GM23338 (cell line): Measurements from ENCODE around the gene DEFB116. TPM values are rescaled to one million over a fixed set of nuclear protein-coding genes. Genes with fewer than 3 reads are reported as not detected.

Source experiments
- ATAC-seq: fragments of 200-7000 bp; cut with Tn5 transposase; 3 replicates; pipeline ENCODE4 v1.9.1; 2020
- DNase-seq: peaks from one replicate; pipeline ENCODE4 v3.0.0-alpha.2; 2015; ENCODE audit warnings: low spot score
- H2AFZ ChIP-seq: fragments of 200-600 bp; sonication (generic); 2 replicates; pipeline ENCODE4 v1.8.0; 2016; ENCODE audit warnings: antibody characterized with exemption, mild to moderate bottlenecking, moderate library complexity
- H3F3A ChIP-seq: fragments of 200-600 bp; sonication (generic); replicated peaks from 2 replicates; pipeline ENCODE4 v1.8.0; 2017; ENCODE audit warnings: antibody characterized with exemption, mixed run types, low read depth
- H3K27ac ChIP-seq: fragments of 200-600 bp; sonication (generic); 2 replicates; pipeline ENCODE4 v1.6.1; 2016; ENCODE audit warnings: low read depth
- H3K27me3 ChIP-seq: fragments of 200-600 bp; sonication (generic); 2 replicates; pipeline ENCODE4 v1.8.0; 2016; ENCODE audit warnings: mild to moderate bottlenecking, mixed run types, moderate library complexity; ENCODE audit not compliant: insufficient read depth
- H3K36me3 ChIP-seq: fragments of 200-600 bp; sonication (generic); 2 replicates; pipeline ENCODE4 v1.8.0; 2016; ENCODE audit warnings: mild to moderate bottlenecking; ENCODE audit not compliant: insufficient read depth
- H3K4me1 ChIP-seq: fragments of 200-600 bp; sonication (generic); 2 replicates; pipeline ENCODE4 v1.8.0; 2016; ENCODE audit warnings: mild to moderate bottlenecking, moderate library complexity; ENCODE audit not compliant: insufficient read depth
- H3K4me2 ChIP-seq: fragments of 200-600 bp; sonication (generic); 2 replicates; pipeline ENCODE4 v1.7.1; 2017; ENCODE audit warnings: mixed run types
- H3K4me3 ChIP-seq: fragments of 200-600 bp; sonication (generic); 2 replicates; pipeline ENCODE4 v1.6.1; 2016; ENCODE audit warnings: mixed run types
- H3K79me2 ChIP-seq: fragments of 200-600 bp; sonication (generic); replicated peaks from 2 replicates; pipeline ENCODE4 v1.8.0; 2017; ENCODE audit warnings: mild to moderate bottlenecking; ENCODE audit not compliant: insufficient read depth
- H3K9me2 ChIP-seq: fragments of 200-600 bp; sonication (generic); 2 replicates; pipeline ENCODE4 v1.8.0; 2017; ENCODE audit not compliant: insufficient read depth
- H4K20me1 ChIP-seq: fragments of 200-600 bp; sonication (generic); replicated peaks from 2 replicates; pipeline ENCODE4 v1.8.0; 2017; ENCODE audit warnings: mild to moderate bottlenecking; ENCODE audit not compliant: insufficient read depth
- H3K27ac Mint-ChIP-seq: 2 replicates; pipeline ENCODE4 v1.8.0; 2020; ENCODE audit warnings: inconsistent platforms, mild to moderate bottlenecking, moderate library complexity, mixed read lengths
- H3K27me3 Mint-ChIP-seq: 3 replicates; pipeline ENCODE4 v1.8.0; 2022; ENCODE audit warnings: low read depth, mild to moderate bottlenecking, moderate library complexity, mixed read lengths, inconsistent platforms; ENCODE audit not compliant: insufficient read depth, poor library complexity
- H3K36me3 Mint-ChIP-seq: 3 replicates; pipeline ENCODE4 v1.8.0; 2021; ENCODE audit warnings: low read depth, mild to moderate bottlenecking, inconsistent platforms, moderate library complexity, mixed read lengths
- H3K4me1 Mint-ChIP-seq: 3 replicates; pipeline ENCODE4 v1.8.0; 2020; ENCODE audit warnings: mild to moderate bottlenecking, inconsistent platforms, mixed read lengths
- H3K4me3 Mint-ChIP-seq: 3 replicates; pipeline ENCODE4 v1.8.0; 2021; ENCODE audit warnings: moderate library complexity, mild to moderate bottlenecking, inconsistent platforms, mixed read lengths
- H3K9me3 Mint-ChIP-seq: 3 replicates; pipeline ENCODE4 v1.8.0; 2020; ENCODE audit warnings: moderate library complexity, mild to moderate bottlenecking, inconsistent platforms, mixed read lengths
- EZH2 ChIP-seq: fragments of 200-600 bp; sonication (generic); IDR thresholded peaks from one replicate; pipeline ENCODE4 v1.8.0; 2017; ENCODE audit warnings: antibody characterized with exemption, mild to moderate bottlenecking, low read depth; ENCODE audit not compliant: unreplicated experiment
- NANOG ChIP-seq: IDR thresholded peaks from 2 replicates; pipeline ENCODE4 v1.6.1; 2016; ENCODE audit warnings: antibody characterized with exemption, borderline replicate concordance
- REST ChIP-seq: IDR thresholded peaks from one replicate; pipeline ENCODE4 v1.6.1; 2018; ENCODE audit warnings: antibody characterized with exemption; ENCODE audit not compliant: unreplicated experiment
- STAT1 ChIP-seq: IDR thresholded peaks from one replicate; pipeline ENCODE4 v1.6.1; 2016; ENCODE audit warnings: antibody characterized with exemption; ENCODE audit not compliant: unreplicated experiment
- ZNF331 ChIP-seq: fragments of 250-450 bp; sonication (Bioruptor Pico); IDR thresholded peaks from 2 replicates; pipeline ENCODE4 v1.5.0; 2020; ENCODE audit warnings: low read depth, mild to moderate bottlenecking, moderate library complexity
- polyA plus RNA-seq: library from polyadenylated mRNA; unstranded; fragments of >200 nt; fragmentation: Nextera tagmentation; extraction: Ambion mirVana; gene quantifications from 2 replicates; pipeline ENCODE4 v1.2.1, GENCODE V29; 2016
- total RNA-seq: library from RNA; depleted of rRNA; stranded (reverse); fragments of >200 nt; shearing (Covaris generic); gene quantifications from 2 replicates; pipeline ENCODE4 v1.2.3, GENCODE V29; 2014
- TF ChIP-seq, protein P1 (sequence below): IDR thresholded peaks from 2 replicates; pipeline ENCODE4 v1.6.1; 2016; ENCODE audit warnings: antibody characterized with exemption
- TF ChIP-seq, protein P2 (sequence below), 2 experiments: fragments of 200-600 bp in 1 of 2; sonication (generic) in 1 of 2; conservative IDR thresholded peaks; 2 replicates each; pipeline versions ENCODE4 v1.5.1 to v1.6.1; 2016 to 2017; ENCODE audit warnings: antibody characterized with exemption in 2 of 2, low read depth in 2 of 2, mild to moderate bottlenecking in 2 of 2, moderate library complexity in 1 of 2

The DEFB116 gene
- total and polyA plus RNA-seq, 2 experiments from 2014 or later = not detected

DNA sequence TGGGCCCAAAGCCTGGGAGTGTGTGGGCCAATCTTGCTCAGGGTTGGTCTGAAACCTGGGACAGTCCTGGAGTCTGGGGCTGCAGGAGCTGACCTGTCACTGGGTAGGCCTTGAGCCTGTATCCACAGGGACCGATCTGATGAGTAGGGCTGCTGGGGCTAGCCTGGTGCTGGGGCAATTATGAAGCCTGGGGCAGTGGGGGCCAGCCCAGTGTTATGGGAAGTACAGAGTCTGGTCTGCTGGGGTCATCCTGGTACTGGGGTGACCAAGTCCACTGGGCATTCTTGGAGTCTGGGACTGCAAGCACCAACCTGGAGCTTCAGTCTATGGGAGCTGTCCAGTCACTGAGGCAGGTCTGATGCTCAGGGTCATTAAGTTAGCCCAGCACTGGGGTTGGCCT lies 30.2 kb downstream of the DEFB116 start:
- no peak overlapping the region for H3K27ac Mint-ChIP-seq
- Histone ChIP-seq H3K36me3 (peaks cover 30% of the 10 kb centered on the region), H4K20me1 (no peaks in the 10 kb centered on the region), H3K4me3 (no peak overlapping the region), H3K9me2 (no peaks in the 10 kb centered on the region), H3K4me2 (no peak overlapping the region), H3K4me1 (no peaks in the 10 kb centered on the region), H3K27me3 (no peaks in the 10 kb centered on the region), H3K27ac (no peak overlapping the region), H2AFZ (no peak overlapping the region), H3F3A (no peaks in the 10 kb centered on the region), H3K79me2 (no peaks in the 10 kb centered on the region)
- H3K4me1 Mint-ChIP-seq = no peaks in the 10 kb centered on the region
- TF ChIP-seq EZH2 = no peak
- no peak for TF ChIP-seq ZNF331 (CRISPR knock-in tag)
- TF ChIP-seq REST = no peak
- no peak for TF ChIP-seq STAT1
- TF ChIP-seq NANOG = no peak
- peaks cover 8% of the 10 kb centered on the region for H3K27me3 Mint-ChIP-seq
- no peak overlapping the region for H3K4me3 Mint-ChIP-seq
- ATAC-seq = no peak
- DNase-seq = no peak
- peaks cover 96% of the 10 kb centered on the region for H3K9me3 Mint-ChIP-seq
- peaks cover 51% of the 10 kb centered on the region for H3K36me3 Mint-ChIP-seq

- TF ChIP-seq, protein P1, sequence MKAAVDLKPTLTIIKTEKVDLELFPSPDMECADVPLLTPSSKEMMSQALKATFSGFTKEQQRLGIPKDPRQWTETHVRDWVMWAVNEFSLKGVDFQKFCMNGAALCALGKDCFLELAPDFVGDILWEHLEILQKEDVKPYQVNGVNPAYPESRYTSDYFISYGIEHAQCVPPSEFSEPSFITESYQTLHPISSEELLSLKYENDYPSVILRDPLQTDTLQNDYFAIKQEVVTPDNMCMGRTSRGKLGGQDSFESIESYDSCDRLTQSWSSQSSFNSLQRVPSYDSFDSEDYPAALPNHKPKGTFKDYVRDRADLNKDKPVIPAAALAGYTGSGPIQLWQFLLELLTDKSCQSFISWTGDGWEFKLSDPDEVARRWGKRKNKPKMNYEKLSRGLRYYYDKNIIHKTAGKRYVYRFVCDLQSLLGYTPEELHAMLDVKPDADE = no peak
- TF ChIP-seq STAT1 (no peak), NANOG (no peak)
- TF ChIP-seq, protein P2, sequence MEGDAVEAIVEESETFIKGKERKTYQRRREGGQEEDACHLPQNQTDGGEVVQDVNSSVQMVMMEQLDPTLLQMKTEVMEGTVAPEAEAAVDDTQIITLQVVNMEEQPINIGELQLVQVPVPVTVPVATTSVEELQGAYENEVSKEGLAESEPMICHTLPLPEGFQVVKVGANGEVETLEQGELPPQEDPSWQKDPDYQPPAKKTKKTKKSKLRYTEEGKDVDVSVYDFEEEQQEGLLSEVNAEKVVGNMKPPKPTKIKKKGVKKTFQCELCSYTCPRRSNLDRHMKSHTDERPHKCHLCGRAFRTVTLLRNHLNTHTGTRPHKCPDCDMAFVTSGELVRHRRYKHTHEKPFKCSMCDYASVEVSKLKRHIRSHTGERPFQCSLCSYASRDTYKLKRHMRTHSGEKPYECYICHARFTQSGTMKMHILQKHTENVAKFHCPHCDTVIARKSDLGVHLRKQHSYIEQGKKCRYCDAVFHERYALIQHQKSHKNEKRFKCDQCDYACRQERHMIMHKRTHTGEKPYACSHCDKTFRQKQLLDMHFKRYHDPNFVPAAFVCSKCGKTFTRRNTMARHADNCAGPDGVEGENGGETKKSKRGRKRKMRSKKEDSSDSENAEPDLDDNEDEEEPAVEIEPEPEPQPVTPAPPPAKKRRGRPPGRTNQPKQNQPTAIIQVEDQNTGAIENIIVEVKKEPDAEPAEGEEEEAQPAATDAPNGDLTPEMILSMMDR (conservative IDR thresholded peaks at IDR 0.05; ENCODE audit: low read depth in 2 of 2) = no peak
- no peaks in the 10 kb centered on the region for H3K4me1 ChIP-seq
- no peaks in the 10 kb centered on the region for H3F3A ChIP-seq
- no peak overlapping the region for H3K27ac Mint-ChIP-seq
- H3K27me3 ChIP-seq = no peaks in the 10 kb centered on the region
- no peak overlapping the region for H2AFZ ChIP-seq
- ATAC-seq = no peak
- no peak overlapping the region for H3K4me3 ChIP-seq
- no peaks in the 10 kb centered on the region for H3K4me1 Mint-ChIP-seq
- H3K36me3 ChIP-seq = peaks cover 27% of the 10 kb centered on the region
- H3K9me2 ChIP-seq = no peaks in the 10 kb centered on the region
- no peak for DNase-seq
- peaks cover 95% of the 10 kb centered on the region for H3K9me3 Mint-ChIP-seq
- H4K20me1 ChIP-seq = no peaks in the 10 kb centered on the region
- H3K27me3 Mint-ChIP-seq = peaks cover 13% of the 10 kb centered on the region
- no peak overlapping the region for H3K27ac ChIP-seq
- peaks cover 50% of the 10 kb centered on the region for H3K36me3 Mint-ChIP-seq
- no peaks in the 10 kb centered on the region for H3K79me2 ChIP-seq
- H3K4me3 Mint-ChIP-seq = no peak overlapping the region
- H3K4me2 ChIP-seq = no peak overlapping the region
These were observed 33.9 kb downstream of the DEFB116 start for GRCh38 chr20:31274441-31274840.
